Neural cell (in vitro differentiated cells): ENCODE results near the gene FYCO1. TPM values are rescaled to one million over a fixed set of nuclear protein-coding genes. Genes with fewer than 3 reads are reported as not detected.

Experiments used
- H2AFZ ChIP-seq: fragments of 200-600, 300-800 bp; sonication (generic), shearing (Covaris generic); 2 replicates; pipeline ENCODE4 v1.6.0; 2014; ENCODE audit warnings: low read depth, mild to moderate bottlenecking, antibody characterized with exemption, low read length, moderate library complexity
- H3F3A ChIP-seq: fragments of 200-600 bp; shearing (Covaris generic); 2 replicates; pipeline ENCODE4 v1.6.1; 2016; ENCODE audit warnings: mild to moderate bottlenecking, moderate library complexity, mixed read lengths, antibody characterized with exemption, low read length; ENCODE audit not compliant: insufficient read depth, poor library complexity, severe bottlenecking
- H3K27ac ChIP-seq: fragments of 200-600, 300-800 bp; sonication (generic), shearing (Covaris generic); 2 replicates; pipeline ENCODE4 v1.5.1; 2014; ENCODE audit warnings: mild to moderate bottlenecking, low read length, moderate library complexity
- H3K27me3 ChIP-seq: fragments of 300-800, 200-600 bp; sonication (generic), shearing (Covaris generic); 2 replicates; pipeline ENCODE4 v1.6.0; 2014; ENCODE audit warnings: mild to moderate bottlenecking, low read depth, low read length, moderate library complexity; ENCODE audit not compliant: insufficient read depth
- H3K36me3 ChIP-seq: fragments of 300-800, 200-600 bp; sonication (generic), shearing (Covaris generic); 2 replicates; pipeline ENCODE4 v1.5.1; 2014; ENCODE audit warnings: mild to moderate bottlenecking, antibody characterized with exemption, low read length, moderate library complexity; ENCODE audit not compliant: insufficient read depth
- H3K4me2 ChIP-seq: fragments of 300-800, 200-600 bp; sonication (generic), shearing (Covaris generic); 2 replicates; pipeline ENCODE4 v1.6.0; 2014; ENCODE audit warnings: mild to moderate bottlenecking, low read length
- H3K4me3 ChIP-seq: fragments of 300-800, 200-600 bp; sonication (generic), shearing (Covaris generic); 2 replicates; pipeline ENCODE4 v1.5.1; 2014; ENCODE audit warnings: mild to moderate bottlenecking, low read length, moderate library complexity
- H3K79me2 ChIP-seq: fragments of 200-600 bp; shearing (Covaris generic); replicated peaks from 2 replicates; pipeline ENCODE4 v1.6.0; 2014; ENCODE audit warnings: mild to moderate bottlenecking, low read length, moderate library complexity; ENCODE audit not compliant: insufficient read depth
- H3K9ac ChIP-seq: fragments of 300-800, 200-600 bp; sonication (generic), shearing (Covaris generic); 2 replicates; pipeline ENCODE4 v1.6.1; 2016; ENCODE audit warnings: mild to moderate bottlenecking, low read length, mixed read lengths
- H3K9me2 ChIP-seq: fragments of 200-600 bp; shearing (Covaris generic); 2 replicates; pipeline ENCODE4 v1.6.1; 2016; ENCODE audit warnings: mild to moderate bottlenecking, low read length, mixed read lengths; ENCODE audit not compliant: insufficient read depth
- H3K9me3 ChIP-seq: fragments of 200-600, 300-800 bp; sonication (generic), shearing (Covaris generic); 2 replicates; pipeline ENCODE4 v1.6.1; 2016; ENCODE audit warnings: mild to moderate bottlenecking, mixed run types, low read length, moderate library complexity, mixed read lengths
- H4K20me1 ChIP-seq: fragments of 200-600 bp; shearing (Covaris generic); 2 replicates; pipeline ENCODE4 v1.6.1; 2016; ENCODE audit warnings: mild to moderate bottlenecking, mixed run types; ENCODE audit not compliant: insufficient read depth
- EP300 ChIP-seq: fragments of 450-650 bp; conservative IDR thresholded peaks from 2 replicates; pipeline ENCODE4 v1.6.1; 2014; ENCODE audit warnings: antibody characterized with exemption, mild to moderate bottlenecking, moderate library complexity; ENCODE audit not compliant: poor library complexity, severe bottlenecking
- EZH2 ChIP-seq: fragments of 200-600, 300-800 bp; shearing (Covaris generic), sonication (generic); IDR thresholded peaks from 2 replicates; pipeline ENCODE4 v1.6.1; 2014; ENCODE audit warnings: antibody characterized with exemption, low read length, borderline replicate concordance, mild to moderate bottlenecking; ENCODE audit not compliant: insufficient read depth, poor library complexity, severe bottlenecking
- MXI1 ChIP-seq: fragments of 450-650 bp; conservative IDR thresholded peaks from 2 replicates; pipeline ENCODE4 v1.6.1; 2014; ENCODE audit warnings: antibody characterized with exemption, mild to moderate bottlenecking; ENCODE audit not compliant: poor library complexity, severe bottlenecking
- POLR2AphosphoS5 ChIP-seq: IDR thresholded peaks from 2 replicates; pipeline ENCODE4 v1.6.1; 2012
- RAD21 ChIP-seq: fragments of 450-650 bp; conservative IDR thresholded peaks from 2 replicates; pipeline ENCODE4 v1.6.1; 2014; ENCODE audit warnings: antibody characterized with exemption, mild to moderate bottlenecking, moderate library complexity
- REST ChIP-seq: IDR thresholded peaks from 2 replicates; pipeline ENCODE4 v1.6.1; 2012; ENCODE audit warnings: borderline replicate concordance
- SMC3 ChIP-seq: fragments of 450-650 bp; conservative IDR thresholded peaks from 2 replicates; pipeline ENCODE4 v1.6.1; 2014; ENCODE audit warnings: antibody characterized with exemption, mild to moderate bottlenecking, moderate library complexity; ENCODE audit not compliant: poor library complexity
- TAF1 ChIP-seq: IDR thresholded peaks from 2 replicates; pipeline ENCODE4 v1.6.1; 2012; ENCODE audit warnings: low read depth
- polyA plus RNA-seq: library from polyadenylated mRNA; depleted of rRNA; stranded (reverse); fragments of >200 nt; gene quantifications from 2 replicates; pipeline ENCODE4 v1.2.3, GENCODE V29; 2014
- TF ChIP-seq, protein P1 (sequence below): fragments of 450-650 bp; IDR thresholded peaks from 2 replicates; pipeline ENCODE4 v1.5.1; 2014; ENCODE audit warnings: antibody characterized with exemption, mild to moderate bottlenecking, moderate library complexity; ENCODE audit not compliant: poor library complexity, severe bottlenecking

FYCO1 gene
- polyA plus RNA-seq, 1 donor from 2014 or later: 0.12 TPM

DNA sequence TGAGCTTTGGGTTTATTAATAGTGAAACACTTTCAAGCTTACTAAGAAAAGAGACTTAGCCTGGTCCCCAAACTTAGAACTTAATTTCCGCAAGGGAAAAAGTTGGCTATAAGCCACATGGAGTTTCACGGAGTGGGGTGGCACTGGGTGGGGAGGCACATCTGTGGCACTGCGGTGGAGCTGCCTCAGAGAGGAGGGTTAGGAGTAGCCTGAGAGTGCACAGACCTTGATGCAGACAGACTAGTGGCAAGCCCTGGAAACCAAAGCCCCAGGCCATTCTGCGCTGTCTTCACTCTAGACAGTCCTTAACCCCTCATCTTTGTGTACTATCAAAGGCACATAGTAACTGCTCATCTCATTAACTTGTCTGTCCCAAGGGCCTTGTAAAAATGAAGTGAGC, 30.4 kb downstream of the FYCO1 start:
- Histone ChIP-seq H3K4me2 (no peak overlapping the region), H3K9ac (no peak overlapping the region), H3K27me3 (no peaks in the 10 kb centered on the region), H3K36me3 (no peaks in the 10 kb centered on the region), H3K9me3 (no peaks in the 10 kb centered on the region), H3K27ac (no peak overlapping the region), H4K20me1 (no peaks in the 10 kb centered on the region), H3K9me2 (no peaks in the 10 kb centered on the region), H3K79me2 (no peaks in the 10 kb centered on the region), H3K4me3 (no peak overlapping the region), H3F3A (no peaks in the 10 kb centered on the region), H2AFZ (no peak overlapping the region)
- TF ChIP-seq, protein P1, sequence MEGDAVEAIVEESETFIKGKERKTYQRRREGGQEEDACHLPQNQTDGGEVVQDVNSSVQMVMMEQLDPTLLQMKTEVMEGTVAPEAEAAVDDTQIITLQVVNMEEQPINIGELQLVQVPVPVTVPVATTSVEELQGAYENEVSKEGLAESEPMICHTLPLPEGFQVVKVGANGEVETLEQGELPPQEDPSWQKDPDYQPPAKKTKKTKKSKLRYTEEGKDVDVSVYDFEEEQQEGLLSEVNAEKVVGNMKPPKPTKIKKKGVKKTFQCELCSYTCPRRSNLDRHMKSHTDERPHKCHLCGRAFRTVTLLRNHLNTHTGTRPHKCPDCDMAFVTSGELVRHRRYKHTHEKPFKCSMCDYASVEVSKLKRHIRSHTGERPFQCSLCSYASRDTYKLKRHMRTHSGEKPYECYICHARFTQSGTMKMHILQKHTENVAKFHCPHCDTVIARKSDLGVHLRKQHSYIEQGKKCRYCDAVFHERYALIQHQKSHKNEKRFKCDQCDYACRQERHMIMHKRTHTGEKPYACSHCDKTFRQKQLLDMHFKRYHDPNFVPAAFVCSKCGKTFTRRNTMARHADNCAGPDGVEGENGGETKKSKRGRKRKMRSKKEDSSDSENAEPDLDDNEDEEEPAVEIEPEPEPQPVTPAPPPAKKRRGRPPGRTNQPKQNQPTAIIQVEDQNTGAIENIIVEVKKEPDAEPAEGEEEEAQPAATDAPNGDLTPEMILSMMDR: no peak
- no peak for TF ChIP-seq EP300
- no peak for TF ChIP-seq SMC3
- TF ChIP-seq EZH2: no peak
- no peak for TF ChIP-seq TAF1
- no peak for TF ChIP-seq RAD21
- TF ChIP-seq MXI1: no peak
- no peak for TF ChIP-seq POLR2AphosphoS5
- TF ChIP-seq REST: no peak

DNA sequence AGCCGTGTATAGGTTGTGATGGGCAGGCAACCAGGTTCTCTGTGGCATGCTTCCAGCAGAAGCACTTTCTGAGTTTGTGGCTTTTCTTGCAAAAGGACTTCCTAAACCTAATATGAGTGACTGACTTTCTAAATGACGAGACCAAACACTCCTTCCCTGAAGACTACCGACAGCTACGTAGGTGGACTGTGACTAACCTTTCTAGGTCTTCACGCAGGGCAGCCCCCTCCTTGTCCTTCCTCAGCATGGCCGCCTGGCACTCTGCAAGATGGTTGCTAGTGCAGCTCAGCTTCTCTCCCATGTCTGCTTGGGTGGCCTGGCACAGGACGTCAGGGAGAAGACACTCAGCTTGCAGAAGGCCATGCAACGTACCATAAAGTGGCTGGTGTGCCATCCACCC, 31.5 kb downstream of the FYCO1 start:
- TF ChIP-seq POLR2AphosphoS5: no peak
- TF ChIP-seq REST: no peak
- TF ChIP-seq TAF1: no peak
- TF ChIP-seq, protein P1: no peak
- TF ChIP-seq EZH2: no peak
- TF ChIP-seq MXI1: no peak
- no peak for TF ChIP-seq SMC3
- no peak for TF ChIP-seq RAD21
- TF ChIP-seq EP300: no peak

More for the DNA sequence above, 31.5 kb downstream of the FYCO1 start:
- Histone ChIP-seq H3K4me2 (no peak overlapping the region), H2AFZ (no peak overlapping the region), H3K36me3 (no peaks in the 10 kb centered on the region), H3F3A (no peaks in the 10 kb centered on the region), H3K9me2 (no peaks in the 10 kb centered on the region), H3K9ac (no peak overlapping the region), H3K79me2 (no peaks in the 10 kb centered on the region), H3K4me3 (no peak overlapping the region), H3K9me3 (no peaks in the 10 kb centered on the region), H4K20me1 (no peaks in the 10 kb centered on the region), H3K27ac (no peak overlapping the region), H3K27me3 (no peaks in the 10 kb centered on the region)
